WERI-Rb-1 (cell line): ENCODE data around the gene ODAD4.
A peak's percentile ranks its signal among the peaks of the same experiment; 100 is the strongest.

ENCODE experiments used
- DNase-seq: peaks from one replicate; pipeline ENCODE4 v3.0.0-alpha.2; 2020
- H3K27ac ChIP-seq: fragments of 250-450 bp; sonication (Bioruptor Pico); 2 replicates; pipeline ENCODE4 v1.5.1; 2020; ENCODE audit warnings: mild to moderate bottlenecking, moderate library complexity
- H3K27me3 ChIP-seq: fragments of 250-450 bp; sonication (Bioruptor Pico); 2 replicates; pipeline ENCODE4 v1.5.1; 2021; ENCODE audit warnings: mild to moderate bottlenecking, low read depth, moderate library complexity; ENCODE audit not compliant: insufficient read depth, severe bottlenecking
- H3K36me3 ChIP-seq: fragments of 250-450 bp; sonication (Bioruptor Pico); 2 replicates; pipeline ENCODE4 v1.5.1; 2020; ENCODE audit warnings: mild to moderate bottlenecking, moderate library complexity
- H3K4me3 ChIP-seq: 2 replicates; pipeline ENCODE4 v1.5.1; 2011; ENCODE audit warnings: low read depth, mild to moderate bottlenecking, control low read depth, low read length
- H3K9me3 ChIP-seq: fragments of 250-450 bp; sonication (Bioruptor Pico); 2 replicates; pipeline ENCODE4 v1.5.1; 2021; ENCODE audit warnings: mild to moderate bottlenecking, moderate library complexity; ENCODE audit not compliant: severe bottlenecking
- CTCF ChIP-seq: IDR thresholded peaks from 2 replicates; pipeline ENCODE4 v1.5.1; 2011; ENCODE audit warnings: low read depth, mild to moderate bottlenecking, control low read depth, inconsistent platforms, low read length

Gene ODAD4

GRCh38 chr17:41932816-41933389, 2.5 kb downstream of the ODAD4 start:
- H3K27ac ChIP-seq, result no peak overlapping the region
- no peak for DNase-seq

GRCh38 chr17:41935641-41936040, 5.2 kb downstream of the ODAD4 start:
- Histone ChIP-seq H3K27ac (no peak overlapping the region), H3K4me3 (no peak overlapping the region), H3K27me3 (no peaks in the 10 kb centered on the region), H3K9me3 (no peaks in the 10 kb centered on the region), H3K36me3 (peaks cover 14% of the 10 kb centered on the region)
- TF ChIP-seq CTCF, result no peak
- peak; percentile 31 for DNase-seq

More at GRCh38 chr17:41932816-41933389, 2.5 kb downstream of the ODAD4 start:
- no peak for TF ChIP-seq CTCF
- Histone ChIP-seq H3K4me3 (no peak overlapping the region), H3K27me3 (no peaks in the 10 kb centered on the region), H3K36me3 (peaks cover 14% of the 10 kb centered on the region), H3K9me3 (peaks cover 3% of the 10 kb centered on the region)

GRCh38 chr17:41937970-41938954, 7.8 kb downstream of the ODAD4 start:
- Histone ChIP-seq H3K4me3 (no peak overlapping the region), H3K27ac (peak overlapping the region; percentile 63), H3K36me3 (peaks cover 14% of the 10 kb centered on the region), H3K27me3 (no peaks in the 10 kb centered on the region), H3K9me3 (no peaks in the 10 kb centered on the region)
- 0 out of 2 replicates have a peak, but pooled peaks have one; percentile 2 for TF ChIP-seq CTCF
- peak; percentile 56 for DNase-seq

DNA sequence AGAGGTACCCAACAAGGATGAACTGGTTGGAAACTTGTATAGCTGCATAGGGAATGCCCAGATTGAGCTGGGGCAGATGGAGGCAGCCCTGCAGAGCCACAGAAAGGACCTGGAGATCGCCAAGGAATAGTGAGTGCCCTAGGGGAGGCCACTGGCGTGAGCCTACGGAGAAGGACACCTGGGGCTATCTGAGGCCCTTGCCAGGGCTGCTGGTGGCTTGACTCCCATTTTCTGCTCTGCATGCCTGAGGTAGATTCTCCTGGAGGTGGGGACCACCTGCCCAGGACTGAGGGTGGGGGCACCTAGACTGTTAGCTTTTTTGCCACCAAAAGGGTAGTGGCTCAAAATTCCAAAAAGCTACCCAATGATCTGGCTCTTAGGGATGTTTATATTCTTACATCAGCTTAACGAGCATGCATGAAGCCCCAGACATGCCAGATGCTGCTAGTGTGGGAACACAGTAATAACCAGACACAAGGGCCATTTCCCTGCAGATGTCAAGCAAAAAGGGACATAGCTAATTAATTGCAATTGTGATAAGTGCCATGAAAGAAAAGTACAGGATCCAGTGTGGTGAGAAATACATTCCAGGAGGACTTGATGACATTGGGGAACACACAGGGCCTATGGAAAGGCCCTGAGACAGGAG, 8.8 kb downstream of the ODAD4 start:
- peak; percentile 59 for DNase-seq
- Histone ChIP-seq H3K9me3 (no peaks in the 10 kb centered on the region), H3K27me3 (no peaks in the 10 kb centered on the region), H3K36me3 (peaks cover 14% of the 10 kb centered on the region), H3K4me3 (no peak overlapping the region), H3K27ac (peak overlapping the region; percentile 63)
- no peak for TF ChIP-seq CTCF

GRCh38 chr17:41939693-41940090, 9.3 kb downstream of the ODAD4 start:
- Histone ChIP-seq H3K36me3 (peaks cover 14% of the 10 kb centered on the region), H3K4me3 (no peak overlapping the region), H3K9me3 (no peaks in the 10 kb centered on the region), H3K27ac (peak overlapping the region; percentile 63), H3K27me3 (no peaks in the 10 kb centered on the region)
- DNase-seq, result no peak
- no peak for TF ChIP-seq CTCF
